MCF 10A (cell line): ENCODE measurements around the gene METTL16. TPM values are rescaled to one million over a fixed set of nuclear protein-coding genes. Genes with fewer than 3 reads are reported as not detected.

Experiments used
- BruUV-seq: library from RNA; stranded (reverse); fragments of 400-500 nt; replicated peaks from 2 replicates; lab custom pipeline; 2021; lab: Mats Ljungman, UMichigan
- CTCF ChIA-PET: fragments of 300-600 bp; sonication (Branson Sonifier 250); formaldehyde crosslinking; extraction: SDS; loops from one replicate; lab custom pipeline; 2021; ENCODE audit warnings: antibody characterized with exemption, inconsistent platforms; lab: Yijun Ruan, JAX
- POLR2A ChIA-PET: fragments of 300-600, 350-650 bp; sonication (Branson Sonifier 250); formaldehyde crosslinking; extraction: SDS; loops from one replicate; lab custom pipeline; 2020; ENCODE audit warnings: antibody characterized with exemption, inconsistent platforms; lab: Yijun Ruan, JAX
- DNase-seq: peaks from one replicate; pipeline ENCODE4 v3.0.0-alpha.2; 2018; ENCODE audit not compliant: unreplicated experiment
- H3K27ac Mint-ChIP-seq: one replicate; pipeline ENCODE4 v1.8.0; 2022; ENCODE audit warnings: mild to moderate bottlenecking, low read depth, mixed read lengths; ENCODE audit not compliant: unreplicated experiment
- H3K27me3 Mint-ChIP-seq: one replicate; pipeline ENCODE4 v1.8.0; 2022; ENCODE audit warnings: mixed read lengths; ENCODE audit not compliant: insufficient read depth, unreplicated experiment
- H3K36me3 Mint-ChIP-seq: one replicate; pipeline ENCODE4 v1.8.0; 2022; ENCODE audit warnings: mild to moderate bottlenecking, moderate library complexity, mixed read lengths; ENCODE audit not compliant: insufficient read depth, unreplicated experiment
- H3K4me1 Mint-ChIP-seq: one replicate; pipeline ENCODE4 v1.8.0; 2022; ENCODE audit warnings: mixed read lengths; ENCODE audit not compliant: insufficient read depth, unreplicated experiment
- H3K4me3 Mint-ChIP-seq: one replicate; pipeline ENCODE4 v1.8.0; 2022; ENCODE audit warnings: mild to moderate bottlenecking, moderate library complexity, mixed read lengths; ENCODE audit not compliant: unreplicated experiment
- H3K9me3 Mint-ChIP-seq: one replicate; pipeline ENCODE4 v1.8.0; 2022; ENCODE audit warnings: mixed read lengths; ENCODE audit not compliant: unreplicated experiment
- intact Hi-C: fragments of 100-400 bp; cut with micrococcal nuclease; formaldehyde crosslinking; loops from 2 replicates; pipeline ENCODE4 v1.14.1; 2022
- total RNA-seq: library from RNA; stranded (reverse); gene quantifications from 2 replicates; pipeline ENCODE4 v1.2.3, GENCODE V29; 2022
- TF ChIP-seq, protein P1 (sequence below): fragments of 200-600 bp; IDR thresholded peaks from one replicate; pipeline ENCODE4 v1.8.0; 2022; ENCODE audit warnings: antibody characterized with exemption, mild to moderate bottlenecking; ENCODE audit not compliant: unreplicated experiment

The METTL16 gene
- total RNA-seq, 1 experiment from 2014 or later, result 41.4 TPM

DNA sequence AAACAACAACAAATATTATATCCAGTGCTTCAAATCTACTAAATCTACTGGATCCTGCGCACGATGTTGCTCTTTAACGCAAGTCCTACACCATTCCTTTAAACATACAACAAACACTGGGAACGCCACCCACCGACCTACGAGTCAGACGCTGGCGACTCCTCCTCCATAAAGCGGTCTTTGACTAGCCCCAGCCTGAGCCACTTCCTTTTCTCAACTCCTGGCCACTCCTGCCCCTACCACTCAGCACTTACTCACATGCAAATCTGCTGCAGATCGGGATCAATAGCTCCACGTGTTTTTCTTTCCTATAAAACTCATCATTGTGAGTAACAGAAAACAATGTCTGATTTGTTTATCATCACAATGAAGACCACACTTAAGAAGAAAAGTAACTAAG lies 78.0 kb downstream of the METTL16 start:
- Mint-ChIP-seq H3K4me1 (no peaks in the 10 kb centered on the region), H3K27me3 (no peaks in the 10 kb centered on the region), H3K36me3 (peaks cover 47% of the 10 kb centered on the region), H3K4me3 (no peak overlapping the region), H3K9me3 (no peaks in the 10 kb centered on the region), H3K27ac (no peak overlapping the region)
- POLR2A ChIA-PET, result no interaction called here
- no peak for DNase-seq
- intact Hi-C loops, result no loop called here
- BruUV-seq, result no TSS peak
- TF ChIP-seq, protein P1, sequence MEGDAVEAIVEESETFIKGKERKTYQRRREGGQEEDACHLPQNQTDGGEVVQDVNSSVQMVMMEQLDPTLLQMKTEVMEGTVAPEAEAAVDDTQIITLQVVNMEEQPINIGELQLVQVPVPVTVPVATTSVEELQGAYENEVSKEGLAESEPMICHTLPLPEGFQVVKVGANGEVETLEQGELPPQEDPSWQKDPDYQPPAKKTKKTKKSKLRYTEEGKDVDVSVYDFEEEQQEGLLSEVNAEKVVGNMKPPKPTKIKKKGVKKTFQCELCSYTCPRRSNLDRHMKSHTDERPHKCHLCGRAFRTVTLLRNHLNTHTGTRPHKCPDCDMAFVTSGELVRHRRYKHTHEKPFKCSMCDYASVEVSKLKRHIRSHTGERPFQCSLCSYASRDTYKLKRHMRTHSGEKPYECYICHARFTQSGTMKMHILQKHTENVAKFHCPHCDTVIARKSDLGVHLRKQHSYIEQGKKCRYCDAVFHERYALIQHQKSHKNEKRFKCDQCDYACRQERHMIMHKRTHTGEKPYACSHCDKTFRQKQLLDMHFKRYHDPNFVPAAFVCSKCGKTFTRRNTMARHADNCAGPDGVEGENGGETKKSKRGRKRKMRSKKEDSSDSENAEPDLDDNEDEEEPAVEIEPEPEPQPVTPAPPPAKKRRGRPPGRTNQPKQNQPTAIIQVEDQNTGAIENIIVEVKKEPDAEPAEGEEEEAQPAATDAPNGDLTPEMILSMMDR, result no peak
- CTCF ChIA-PET, result interaction anchor here (0.9 to 1.2 kb wide), 4 partner anchors 10 to 52 kb away, joined by 3 to 5 read pairs (median 3); no protein-coding TSS in a partner anchor

DNA sequence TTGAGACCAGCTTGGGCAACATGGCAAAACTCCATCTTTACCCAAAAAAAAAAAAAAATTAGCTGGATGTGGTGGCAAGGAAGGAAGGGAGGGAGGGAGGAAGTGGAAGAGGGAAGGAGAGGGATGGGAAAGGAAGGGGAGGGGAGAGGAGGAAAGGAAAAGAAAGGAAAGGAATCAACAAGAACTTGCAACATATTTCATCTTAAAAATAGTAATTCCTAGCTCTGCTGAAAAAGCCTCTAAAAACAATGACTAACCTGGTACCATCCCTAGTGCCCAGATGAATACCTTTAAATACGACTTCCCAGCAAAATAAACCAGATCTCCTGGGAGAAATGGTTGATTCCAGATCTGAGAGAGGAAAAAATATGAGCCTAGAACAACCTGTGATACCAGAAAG lies 83.8 kb downstream of the METTL16 start:
- H3K9me3 Mint-ChIP-seq, result no peaks in the 10 kb centered on the region
- peaks cover 38% of the 10 kb centered on the region for H3K36me3 Mint-ChIP-seq
- H3K27ac Mint-ChIP-seq, result no peak overlapping the region
- ChIA-PET CTCF (interaction anchor here (0.7 to 1.7 kb wide), 3 partner anchors 12 to 75 kb away, joined by 3 to 6 read pairs (median 3); no protein-coding TSS in a partner anchor), POLR2A (interaction anchor here (0.6 to 1.1 kb wide), 2 partner anchors 10 to 82 kb away, joined by 4 read pairs; no protein-coding TSS in a partner anchor)
- intact Hi-C loops, result no loop called here
- H3K27me3 Mint-ChIP-seq, result no peaks in the 10 kb centered on the region
- TF ChIP-seq, protein P1, result no peak
- no peak overlapping the region for H3K4me3 Mint-ChIP-seq
- BruUV-seq, result no TSS peak
- peaks cover 9% of the 10 kb centered on the region for H3K4me1 Mint-ChIP-seq
- no peak for DNase-seq

DNA sequence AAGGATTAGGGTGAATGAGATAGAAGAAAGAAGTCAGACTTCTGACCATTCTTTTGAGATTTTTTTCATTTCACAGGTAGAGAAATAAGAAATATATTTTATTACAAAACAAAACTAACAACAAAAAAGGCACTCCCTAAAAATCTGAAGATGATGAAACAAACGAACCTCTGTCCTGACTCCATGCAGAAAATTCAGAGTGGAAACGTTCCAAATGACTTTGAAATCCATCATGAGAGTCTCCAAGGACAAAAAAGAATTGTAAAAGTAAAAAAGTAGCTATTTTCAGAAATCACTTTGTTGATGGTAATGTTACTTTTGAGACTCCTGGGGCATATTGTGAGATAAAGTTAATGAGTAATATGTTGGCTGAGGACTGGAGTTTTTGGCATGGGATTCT lies 84.5 kb downstream of the METTL16 start:
- ChIA-PET POLR2A (interaction anchor here (1.1 kb wide), 1 partner anchor 10 kb away, joined by 4 read pairs; no protein-coding TSS in a partner anchor), CTCF (interaction anchor here (0.7 to 1.7 kb wide), 2 partner anchors 11 to 73 kb away, joined by 3 to 6 read pairs; no protein-coding TSS in a partner anchor)
- no TSS peak for BruUV-seq
- Mint-ChIP-seq H3K4me3 (no peak overlapping the region), H3K27ac (no peak overlapping the region), H3K27me3 (no peaks in the 10 kb centered on the region), H3K9me3 (no peaks in the 10 kb centered on the region), H3K36me3 (peaks cover 33% of the 10 kb centered on the region), H3K4me1 (peaks cover 9% of the 10 kb centered on the region)
- TF ChIP-seq, protein P1, result no peak
- no peak for DNase-seq
- intact Hi-C loops, result no loop called here

DNA sequence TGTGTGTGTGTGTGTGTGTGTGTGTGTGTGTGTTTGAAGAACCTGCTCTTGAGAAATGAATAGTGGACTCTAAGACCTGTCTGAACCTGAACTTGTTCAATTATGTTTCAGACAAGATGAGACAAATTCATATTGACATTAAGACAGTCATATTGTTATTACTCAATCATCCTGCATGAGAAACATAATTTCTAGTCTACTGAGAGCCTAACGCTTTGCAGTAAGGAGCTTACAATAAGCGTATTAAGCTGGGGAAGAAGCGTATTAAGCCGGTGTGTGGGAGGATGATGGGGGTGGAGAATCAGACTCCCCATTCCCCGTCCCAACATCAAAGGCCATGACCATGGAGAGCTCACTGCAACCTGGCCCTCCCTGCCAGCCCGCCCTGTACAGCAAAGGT lies 88.4 kb downstream of the METTL16 start:
- peak overlapping the region; percentile 49 for H3K27ac Mint-ChIP-seq

More for the DNA sequence above, 88.4 kb downstream of the METTL16 start:
- intact Hi-C loops, result no loop called here
- Mint-ChIP-seq H3K36me3 (peaks cover 55% of the 10 kb centered on the region), H3K4me3 (peak overlapping the region; percentile 24), H3K4me1 (peaks cover 9% of the 10 kb centered on the region), H3K27me3 (no peaks in the 10 kb centered on the region), H3K9me3 (no peaks in the 10 kb centered on the region)
- peak; percentile 86 for DNase-seq
- POLR2A ChIA-PET, result interaction anchor here (0.6 to 2.7 kb wide), 26 partner anchors 8 to 788 kb away, joined by 3 to 14 read pairs (median 4); partner anchors contain the start of genes METTL16, SGSM2 and TSR1
- BruUV-seq, result no TSS peak
- TF ChIP-seq, protein P1, result no peak
- CTCF ChIA-PET, result interaction anchor here (0.7 to 1.0 kb wide), 3 partner anchors 10 to 446 kb away, joined by 3 to 5 read pairs (median 4); no protein-coding TSS in a partner anchor
